ENCODE data around the gene KPTN.

The KPTN gene

GRCh38 chr19:47469719-47470118, 14.3 kb downstream of the KPTN start:
- H3K27ac ChIP-seq: no peak overlapping the region
- H3K4me1 ChIP-seq (ENCODE audit: control insufficient read depth in 1 of 2, insufficient read depth in 1 of 2, low read depth in 1 of 2, low read length in 1 of 2): no peaks in the 10 kb centered on the region
- H3K9me3 ChIP-seq: no peaks in the 10 kb centered on the region
- H3K36me3 ChIP-seq: no peaks in the 10 kb centered on the region
- H3K4me3 ChIP-seq (ENCODE audit: low read depth in 1 of 2, low read length in 1 of 2): no peak overlapping the region
- TF ChIP-seq CTCF (IDR thresholded peaks at IDR 0.05): no peak
- peaks cover 84% of the 10 kb centered on the region for H3K27me3 ChIP-seq

GRCh38 chr19:47469363-47469700, 14.7 kb downstream of the KPTN start:
- Histone ChIP-seq H3K9me3 (no peaks in the 10 kb centered on the region), H3K36me3 (no peaks in the 10 kb centered on the region), H3K27ac (no peak overlapping the region), H3K27me3 (peaks cover 88% of the 10 kb centered on the region), H3K4me1 (ENCODE audit: control insufficient read depth in 1 of 2, insufficient read depth in 1 of 2, low read depth in 1 of 2, low read length in 1 of 2) (no peaks in the 10 kb centered on the region), H3K4me3 (ENCODE audit: low read depth in 1 of 2, low read length in 1 of 2) (no peak overlapping the region)
- TF ChIP-seq CTCF (IDR thresholded peaks at IDR 0.05): no peak

GRCh38 chr19:47467914-47468313, 16.1 kb downstream of the KPTN start:
- Histone ChIP-seq H3K4me3 (ENCODE audit: low read depth in 1 of 2, low read length in 1 of 2) (no peak overlapping the region), H3K27me3 (peaks cover 93% of the 10 kb centered on the region)
- no peak for TF ChIP-seq CTCF (IDR thresholded peaks at IDR 0.05)

GRCh38 chr19:47465957-47466356, 18.1 kb downstream of the KPTN start:
- peaks cover 84% of the 10 kb centered on the region for H3K27me3 ChIP-seq
- no peak overlapping the region for H3K4me3 ChIP-seq (ENCODE audit: low read depth in 1 of 2, low read length in 1 of 2)
- TF ChIP-seq CTCF (IDR thresholded peaks at IDR 0.05): no peak
- no peaks in the 10 kb centered on the region for H3K9me3 ChIP-seq
- H3K4me1 ChIP-seq (ENCODE audit: control insufficient read depth in 1 of 2, insufficient read depth in 1 of 2, low read depth in 1 of 2, low read length in 1 of 2): no peaks in the 10 kb centered on the region
- H3K36me3 ChIP-seq: no peaks in the 10 kb centered on the region
- H3K27ac ChIP-seq: no peak overlapping the region

More at GRCh38 chr19:47467914-47468313, 16.1 kb downstream of the KPTN start:
- no peaks in the 10 kb centered on the region for H3K36me3 ChIP-seq
- H3K9me3 ChIP-seq: no peaks in the 10 kb centered on the region
- no peaks in the 10 kb centered on the region for H3K4me1 ChIP-seq (ENCODE audit: control insufficient read depth in 1 of 2, insufficient read depth in 1 of 2, low read depth in 1 of 2, low read length in 1 of 2)
- no peak overlapping the region for H3K27ac ChIP-seq

GRCh38 chr19:47464675-47465419, 19.2 kb downstream of the KPTN start:
- Histone ChIP-seq H3K27ac (no peak overlapping the region), H3K9me3 (no peaks in the 10 kb centered on the region), H3K4me3 (ENCODE audit: low read depth in 1 of 2, low read length in 1 of 2) (no peak overlapping the region), H3K4me1 (ENCODE audit: control insufficient read depth in 1 of 2, insufficient read depth in 1 of 2, low read depth in 1 of 2, low read length in 1 of 2) (no peaks in the 10 kb centered on the region), H3K36me3 (no peaks in the 10 kb centered on the region), H3K27me3 (peaks cover 83% of the 10 kb centered on the region)
- TF ChIP-seq CTCF (IDR thresholded peaks at IDR 0.05): no peak

Data from neutrophil (primary cell).